RPMI7951 (cell line): ENCODE data around the gene ST8SIA5. TPM values are rescaled to one million over a fixed set of nuclear protein-coding genes. Genes with fewer than 3 reads are reported as not detected.
"Not testable (repeated sequence)": the region's sequence is repeated elsewhere in the genome, so short reads cannot be mapped to it uniquely, and the experiment has no call there.

ENCODE experiments used
- DNase-seq: peaks from one replicate; pipeline ENCODE4 v3.0.0-alpha.2; 2012; ENCODE audit warnings: low read depth
- total RNA-seq: library from RNA; depleted of rRNA; stranded (reverse); fragments of >200 nt; shearing (Covaris generic); gene quantifications from 2 replicates; pipeline ENCODE4 v1.2.3, GENCODE V29; 2014; rRNA removed

ST8SIA5 gene
- 11.8 and 12.6 TPM in 2 replicates for total RNA-seq

- DNase-seq, result peak; percentile 46
These were observed at the start of gene ST8SIA5 for GRCh38 chr18:46756559-46757201. TSS of gene ST8SIA5 (minus strand) at chr18:46757053. CDS start at chr18:46756508, 545 bp downstream.

GRCh38 chr18:46795945-46796344 lies 39.1 kb upstream of the ST8SIA5 start:
- not testable (repeated sequence) for DNase-seq

GRCh38 chr18:46794607-46795006 lies 37.8 kb upstream of the ST8SIA5 start:
- no peak for DNase-seq

GRCh38 chr18:46793565-46793964 lies 36.7 kb upstream of the ST8SIA5 start:
- peak; percentile 4 for DNase-seq

- no peak for DNase-seq
These were observed 32.2 kb upstream of the ST8SIA5 start for GRCh38 chr18:46789088-46789487.

GRCh38 chr18:46787674-46788073 lies 30.8 kb upstream of the ST8SIA5 start:
- no peak for DNase-seq

- no peak for DNase-seq
These were observed 15.5 kb upstream of the ST8SIA5 start for GRCh38 chr18:46772357-46772756.

GRCh38 chr18:46771141-46771540 lies 14.3 kb upstream of the ST8SIA5 start:
- no peak for DNase-seq

GRCh38 chr18:46770708-46771107 lies 13.9 kb upstream of the ST8SIA5 start:
- no peak for DNase-seq

GRCh38 chr18:46768166-46768921 lies 11.5 kb upstream of the ST8SIA5 start:
- DNase-seq, result no peak

GRCh38 chr18:46767217-46767616 lies 10.4 kb upstream of the ST8SIA5 start:
- no peak for DNase-seq

GRCh38 chr18:46764586-46764985 lies 7.7 kb upstream of the ST8SIA5 start:
- no peak for DNase-seq

- no peak for DNase-seq
These were observed 4.4 kb upstream of the ST8SIA5 start for GRCh38 chr18:46761059-46761769.

- no peak for DNase-seq
These were observed 3.0 kb upstream of the ST8SIA5 start for GRCh38 chr18:46759890-46760289.

- no peak for DNase-seq
These were observed 761 bp downstream of the ST8SIA5 start for GRCh38 chr18:46756025-46756558.

- DNase-seq, result peak; percentile 49
These were observed 1.4 kb downstream of the ST8SIA5 start for GRCh38 chr18:46755315-46756024.

- no peak for DNase-seq
These were observed 2.1 kb downstream of the ST8SIA5 start for GRCh38 chr18:46754661-46755292.

GRCh38 chr18:46754188-46754587 lies 2.7 kb downstream of the ST8SIA5 start:
- DNase-seq, result peak; percentile 35

GRCh38 chr18:46751882-46752281 lies 5.0 kb downstream of the ST8SIA5 start:
- DNase-seq, result no peak

- DNase-seq, result peak; percentile 51
These were observed 6.2 kb downstream of the ST8SIA5 start for GRCh38 chr18:46750626-46751025.

- DNase-seq, result peak; percentile 43
These were observed 8.4 kb downstream of the ST8SIA5 start for GRCh38 chr18:46748466-46748865.
